ENCODE data around the gene SLC2A11. TPM values are rescaled to one million over a fixed set of nuclear protein-coding genes. Genes with fewer than 3 reads are reported as not detected.
A peak's percentile ranks its signal among the peaks of the same experiment; 100 is the strongest.

The SLC2A11 gene
- total and polyA plus RNA-seq, 9 of the 15 experiments (the other 6 are each of a cell fraction or from before 2014, with no cell fraction given) = 0.44 to 2.7 (median 2.1) TPM

DNA sequence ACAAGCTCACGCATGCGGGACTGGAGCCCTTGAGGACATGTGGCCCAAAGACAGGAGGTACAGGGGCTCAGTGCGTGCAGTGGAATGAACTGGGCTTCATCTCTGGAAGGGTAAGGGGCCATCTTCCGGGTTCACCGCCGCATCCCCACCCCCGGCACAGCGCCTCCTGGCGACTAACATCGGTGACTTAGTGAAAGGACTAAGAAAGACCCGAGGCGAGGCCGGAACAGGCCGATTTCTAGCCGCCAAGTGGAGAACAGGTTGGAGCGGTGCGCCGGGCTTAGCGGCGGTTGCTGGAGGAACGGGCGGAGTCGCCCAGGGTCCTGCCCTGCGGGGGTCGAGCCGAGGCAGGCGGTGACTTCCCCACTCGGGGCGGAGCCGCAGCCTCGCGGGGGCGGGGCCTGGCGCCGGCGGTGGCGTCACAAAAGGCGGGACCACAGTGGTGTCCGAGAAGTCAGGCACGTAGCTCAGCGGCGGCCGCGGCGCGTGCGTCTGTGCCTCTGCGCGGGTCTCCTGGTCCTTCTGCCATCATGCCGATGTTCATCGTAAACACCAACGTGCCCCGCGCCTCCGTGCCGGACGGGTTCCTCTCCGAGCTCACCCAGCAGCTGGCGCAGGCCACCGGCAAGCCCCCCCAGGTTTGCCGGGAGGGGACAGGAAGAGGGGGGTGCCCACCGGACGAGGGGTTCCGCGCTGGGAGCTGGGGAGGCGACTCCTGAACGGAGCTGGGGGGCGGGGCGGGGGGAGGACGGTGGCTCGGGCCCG lies 36.5 kb downstream of the SLC2A11 start, which contains the start of gene MIF:
TSS of gene MIF (plus strand) at position 439 of the 765 bp plus-strand sequence. CDS start at position 531, 92 bp downstream.
- Histone ChIP-seq H3K4me3 (peak within 1 kb of the TSS; percentile 77), H3K79me2 (ENCODE audit: control insufficient read depth, insufficient read depth, low read length) (peaks cover 42% of the 10 kb centered on the region), H3K4me2 (ENCODE audit: insufficient read depth, low read length) (peak within 1 kb of the TSS; percentile 95), H3K27me3 (ENCODE audit: control insufficient read depth in 2 of 2, insufficient read depth in 2 of 2, low read length in 2 of 2) (no peaks in the 10 kb centered on the region), H2AFZ (ENCODE audit: low read depth, low read length) (peak within 1 kb of the TSS; percentile 87), H3K9me3 (replicated peaks; ENCODE audit: control insufficient read depth, insufficient read depth, low read depth, low read length) (peaks cover 4% of the 10 kb centered on the region; the same call in 1 of the 2 replicates), H3K36me3 (ENCODE audit: control insufficient read depth, insufficient read depth, low read length) (peaks cover 31% of the 10 kb centered on the region), H3K4me1 (replicated peaks in 1 of 2; ENCODE audit: control insufficient read depth in 2 of 2, insufficient read depth in 2 of 2, low read length in 2 of 2) (peaks cover 18 to 41% of the 10 kb centered on the region in 2 experiments), H3K9me1 (ENCODE audit: control insufficient read depth, insufficient read depth, low read length) (peaks cover 3% of the 10 kb centered on the region), H3K9ac (ENCODE audit: insufficient read depth in 1 of 2, low read depth in 2 of 2, low read length in 2 of 2) (peak within 1 kb of the TSS; percentile 79 to 91), H3K27ac (ENCODE audit: extremely low read depth, low read depth, low read length) (peak within 1 kb of the TSS; percentile 96), H4K20me1 (replicated peaks; ENCODE audit: control insufficient read depth, insufficient read depth, low read length) (peaks cover 10% of the 10 kb centered on the region; the same call in 1 of the 2 replicates)
- in situ Hi-C loops (cut with MboI) (no loop called here), intact Hi-C loops (cut with micrococcal nuclease) (no loop called here)
- POLR2A ChIA-PET = interaction anchor here (0.6 to 1.7 kb wide), 12 partner anchors 9 to 540 kb away, joined by 3 to 6 read pairs (median 3); no protein-coding TSS in a partner anchor
- FAIRE-seq (peak; percentile 94), DNase-seq (ENCODE audit: extremely low read depth in 1 of 4, low spot score in 3 of 4) (peak; percentile 92 to 95 (median 94)), ATAC-seq (peak; percentile 90)
- WGBS (ENCODE audit: insufficient coverage, low coverage, missing lambda C conversion rate) = 0% methylated on average over 48 of the region's 72 CpGs
- no TSS peak for BruUV-seq (replicated peaks)
- CTCF ChIA-PET (ENCODE audit: low intra/inter-chr PET ratio) = no interaction called here
- peak; percentile 15; the same call in 1 of the 2 replicates for TF ChIP-seq KLF16 (IDR thresholded peaks at IDR 0.05)
- no peak for TF ChIP-seq MLLT1 (IDR thresholded peaks at IDR 0.05)
- TF ChIP-seq, protein P1, sequence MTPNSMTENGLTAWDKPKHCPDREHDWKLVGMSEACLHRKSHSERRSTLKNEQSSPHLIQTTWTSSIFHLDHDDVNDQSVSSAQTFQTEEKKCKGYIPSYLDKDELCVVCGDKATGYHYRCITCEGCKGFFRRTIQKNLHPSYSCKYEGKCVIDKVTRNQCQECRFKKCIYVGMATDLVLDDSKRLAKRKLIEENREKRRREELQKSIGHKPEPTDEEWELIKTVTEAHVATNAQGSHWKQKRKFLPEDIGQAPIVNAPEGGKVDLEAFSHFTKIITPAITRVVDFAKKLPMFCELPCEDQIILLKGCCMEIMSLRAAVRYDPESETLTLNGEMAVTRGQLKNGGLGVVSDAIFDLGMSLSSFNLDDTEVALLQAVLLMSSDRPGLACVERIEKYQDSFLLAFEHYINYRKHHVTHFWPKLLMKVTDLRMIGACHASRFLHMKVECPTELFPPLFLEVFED (CRISPR knock-in tag; conservative IDR thresholded peaks at IDR 0.05) = no peak
- TF ChIP-seq JUND (IDR thresholded peaks at IDR 0.05; ENCODE audit: borderline replicate concordance, low read depth, low read length) = peak; percentile 49
- TF ChIP-seq JUND (tag; IDR thresholded peaks at IDR 0.05; ENCODE audit: borderline replicate concordance, low read depth, low read length) = no peak; the same call in 2 of the 3 replicates
- peak; percentile 66 to 71 for TF ChIP-seq NRF1 (conservative IDR thresholded peaks at IDR 0.05 in 1 of 2, IDR thresholded peaks at IDR 0.05 in 1 of 2)
- peak; percentile 39; the same call in 1 of the 2 replicates for TF ChIP-seq POLR2AphosphoS5 (IDR thresholded peaks at IDR 0.05; ENCODE audit: control insufficient read depth, insufficient read depth, low read depth, low read length)
- no peak for TF ChIP-seq TSC22D4 (tag; IDR thresholded peaks at IDR 0.05)
- TF ChIP-seq DMBX1 (CRISPR knock-in tag; IDR thresholded peaks at IDR 0.05; ENCODE audit: borderline replicate concordance) = no peak
- TF ChIP-seq ZFP36 (IDR thresholded peaks at IDR 0.05; ENCODE audit: low read depth, low read length, partially characterized antibody) = peak; percentile 60
- TF ChIP-seq, protein P2, sequence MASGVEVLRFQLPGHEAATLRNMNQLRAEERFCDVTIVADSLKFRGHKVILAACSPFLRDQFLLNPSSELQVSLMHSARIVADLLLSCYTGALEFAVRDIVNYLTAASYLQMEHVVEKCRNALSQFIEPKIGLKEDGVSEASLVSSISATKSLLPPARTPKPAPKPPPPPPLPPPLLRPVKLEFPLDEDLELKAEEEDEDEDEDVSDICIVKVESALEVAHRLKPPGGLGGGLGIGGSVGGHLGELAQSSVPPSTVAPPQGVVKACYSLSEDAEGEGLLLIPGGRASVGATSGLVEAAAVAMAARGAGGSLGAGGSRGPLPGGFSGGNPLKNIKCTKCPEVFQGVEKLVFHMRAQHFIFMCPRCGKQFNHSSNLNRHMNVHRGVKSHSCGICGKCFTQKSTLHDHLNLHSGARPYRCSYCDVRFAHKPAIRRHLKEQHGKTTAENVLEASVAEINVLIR (CRISPR knock-in tag; IDR thresholded peaks at IDR 0.05) = no peak
- peak; percentile 81 for TF ChIP-seq ELF4 (CRISPR knock-in tag; IDR thresholded peaks at IDR 0.05)
- TF ChIP-seq, protein P3, sequence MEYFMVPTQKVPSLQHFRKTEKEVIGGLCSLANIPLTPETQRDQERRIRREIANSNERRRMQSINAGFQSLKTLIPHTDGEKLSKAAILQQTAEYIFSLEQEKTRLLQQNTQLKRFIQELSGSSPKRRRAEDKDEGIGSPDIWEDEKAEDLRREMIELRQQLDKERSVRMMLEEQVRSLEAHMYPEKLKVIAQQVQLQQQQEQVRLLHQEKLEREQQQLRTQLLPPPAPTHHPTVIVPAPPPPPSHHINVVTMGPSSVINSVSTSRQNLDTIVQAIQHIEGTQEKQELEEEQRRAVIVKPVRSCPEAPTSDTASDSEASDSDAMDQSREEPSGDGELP (CRISPR knock-in tag; IDR thresholded peaks at IDR 0.05; ENCODE audit: borderline replicate concordance) = peak; percentile 72; the same call in 1 of the 2 replicates
- TF ChIP-seq, protein P4, sequence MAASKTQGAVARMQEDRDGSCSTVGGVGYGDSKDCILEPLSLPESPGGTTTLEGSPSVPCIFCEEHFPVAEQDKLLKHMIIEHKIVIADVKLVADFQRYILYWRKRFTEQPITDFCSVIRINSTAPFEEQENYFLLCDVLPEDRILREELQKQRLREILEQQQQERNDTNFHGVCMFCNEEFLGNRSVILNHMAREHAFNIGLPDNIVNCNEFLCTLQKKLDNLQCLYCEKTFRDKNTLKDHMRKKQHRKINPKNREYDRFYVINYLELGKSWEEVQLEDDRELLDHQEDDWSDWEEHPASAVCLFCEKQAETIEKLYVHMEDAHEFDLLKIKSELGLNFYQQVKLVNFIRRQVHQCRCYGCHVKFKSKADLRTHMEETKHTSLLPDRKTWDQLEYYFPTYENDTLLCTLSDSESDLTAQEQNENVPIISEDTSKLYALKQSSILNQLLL (CRISPR knock-in tag; IDR thresholded peaks at IDR 0.05; ENCODE audit: borderline replicate concordance) = no peak
- no peak for TF ChIP-seq TRIM28 (IDR thresholded peaks at IDR 0.05)
